Body of pancreas (tissue), 4 donors: ENCODE results near the gene CKAP4. TPM values are rescaled to one million over a fixed set of nuclear protein-coding genes. Genes with fewer than 3 reads are reported as not detected.

Experiments
- ATAC-seq: fragments of 150-250 bp; one replicate; pipeline ENCODE4 v1.9.1; 2016
- DNase-seq, 4 donors: peaks; one replicate each; pipeline ENCODE4 v3.0.0-alpha.2; 2019
- H3K27ac ChIP-seq, 4 donors: fragments of 200-600 bp; sonication (generic); 1 replicate in 3 of 4; 2 replicates in 1 of 4; pipeline versions ENCODE4 v1.5.1 to v1.6.1; 2016 to 2019; ENCODE audit warnings: mild to moderate bottlenecking in 1 of 4, mixed read lengths in 1 of 4, moderate library complexity in 1 of 4
- H3K27me3 ChIP-seq, 2 donors: fragments of 200-600 bp; sonication (generic); one replicate each; pipeline ENCODE4 v1.6.0; 2016; ENCODE audit warnings: mild to moderate bottlenecking in 1 of 2
- H3K36me3 ChIP-seq, 2 donors: fragments of 200-600 bp; sonication (generic); replicated peaks in 1 of 2; 2 replicates each; pipeline ENCODE4 v1.5.1; 2016; ENCODE audit warnings: low read depth in 2 of 2; ENCODE audit not compliant: insufficient read depth in 1 of 2
- H3K4me1 ChIP-seq: fragments of 200-600 bp; sonication (generic); one replicate; pipeline ENCODE4 v1.6.0; 2016
- H3K4me3 ChIP-seq, 2 donors: fragments of 200-600 bp; sonication (generic); 1 replicate in 1 of 2; 2 replicates in 1 of 2; pipeline ENCODE4 v1.5.1; 2016 to 2019
- H3K9me3 ChIP-seq, 3 donors: fragments of 200-600 bp; sonication (generic); 1 replicate in 2 of 3; 2 replicates in 1 of 3; pipeline ENCODE4 v1.5.1; 2016
- CTCF ChIP-seq, 7 experiments: fragments of 450-650 bp in 4 of 7; fragments of 200-600 bp in 3 of 7; sonication (generic) in 3 of 7; IDR thresholded peaks; one replicate each; pipeline ENCODE4 v1.5.1; 2016 to 2019; ENCODE audit warnings: antibody characterized with exemption in 7 of 7
- POLR2A ChIP-seq, 3 donors: fragments of 450-650 bp; IDR thresholded peaks; one replicate each; pipeline ENCODE4 v1.6.1; 2016; ENCODE audit warnings: antibody characterized with exemption in 3 of 3, mild to moderate bottlenecking in 2 of 3
- WGBS, 2 donors: methylation state at CpG; one replicate each; pipeline ENCODE4 v1.1.5; 2017; 5-methylcytosine and 5-hydroxymethylcytosine counted together
- intact Hi-C: fragments of 100-400 bp; cut with DNase I; formaldehyde crosslinking; loops from one replicate; pipeline ENCODE4 v1.15.1; 2023
- total RNA-seq, 2 donors: library from RNA; depleted of rRNA; stranded (reverse); fragments of >200 nt; gene quantifications; one replicate each; pipeline ENCODE4 v1.1.0, GENCODE V29; 2016

The CKAP4 gene
- total RNA-seq, 2 donors from 2014 or later, result 30.6 to 36.6 TPM

GRCh38 chr12:106281056-106281782, 33.4 kb upstream of the CKAP4 start:
- H3K27me3 ChIP-seq, result no peaks in the 10 kb centered on the region
- ATAC-seq (no peak), DNase-seq (no peak)
- peaks cover 12% of the 10 kb centered on the region for H3K4me1 ChIP-seq
- H3K4me3 ChIP-seq, result no peak overlapping the region
- H3K9me3 ChIP-seq, result no peaks in the 10 kb centered on the region
- no peaks in the 10 kb centered on the region for H3K36me3 ChIP-seq
- TF ChIP-seq POLR2A (IDR thresholded peaks at IDR 0.05) (no peak), CTCF (IDR thresholded peaks at IDR 0.05) (no peak)
- H3K27ac ChIP-seq, result no peak overlapping the region
- intact Hi-C loops, result loop anchor here (5.0 kb wide), 1 partner anchor 54 kb away; no protein-coding TSS in a partner anchor
- 42 to 48% methylated on average over 3 of the region's 3 CpGs for WGBS, 2 donors

GRCh38 chr12:106280106-106280505, 32.3 kb upstream of the CKAP4 start:
- TF ChIP-seq POLR2A (IDR thresholded peaks at IDR 0.05) (no peak), CTCF (IDR thresholded peaks at IDR 0.05) (no peak)
- H3K4me3 ChIP-seq, result no peak overlapping the region
- ATAC-seq, result no peak

GRCh38 chr12:106276032-106276740, 28.4 kb upstream of the CKAP4 start:
- Histone ChIP-seq H3K4me1 (peaks cover 40% of the 10 kb centered on the region), H3K27me3 (no peaks in the 10 kb centered on the region), H3K4me3 (no peak overlapping the region), H3K9me3 (no peaks in the 10 kb centered on the region), H3K27ac (peak overlapping the region in 1 of 4 donors; percentile 91), H3K36me3 (no peaks in the 10 kb centered on the region)
- TF ChIP-seq CTCF (IDR thresholded peaks at IDR 0.05), result no peak
- TF ChIP-seq POLR2A (IDR thresholded peaks at IDR 0.05), result no peak
- WGBS, 2 donors, result 84 to 95% methylated on average over 4 of the region's 4 CpGs
- no peak for ATAC-seq
- intact Hi-C loops, result no loop called here
- no peak for DNase-seq

More at GRCh38 chr12:106280106-106280505, 32.3 kb upstream of the CKAP4 start:
- no peaks in the 10 kb centered on the region for H3K36me3 ChIP-seq
- H3K27me3 ChIP-seq, result no peaks in the 10 kb centered on the region
- no peak for DNase-seq
- H3K4me1 ChIP-seq, result peaks cover 20% of the 10 kb centered on the region
- WGBS, 2 donors, result 66 to 68% methylated on average over 4 of the region's 4 CpGs
- H3K27ac ChIP-seq, result no peak overlapping the region
- H3K9me3 ChIP-seq, result no peaks in the 10 kb centered on the region
- intact Hi-C loops, result loop anchor here (5.0 kb wide), 1 partner anchor 53 kb away; no protein-coding TSS in a partner anchor

GRCh38 chr12:106275458-106275857, 27.6 kb upstream of the CKAP4 start:
- WGBS, 2 donors, result 39 to 51% methylated on average over 9 of the region's 9 CpGs
- Histone ChIP-seq H3K27me3 (no peaks in the 10 kb centered on the region), H3K27ac (peak overlapping the region in 3 of 4 donors; percentile 91 to 94 (median 92)), H3K4me1 (peaks cover 42% of the 10 kb centered on the region), H3K36me3 (no peaks in the 10 kb centered on the region), H3K9me3 (no peaks in the 10 kb centered on the region), H3K4me3 (no peak overlapping the region)
- DNase-seq (peak in 2 of 4 donors; percentile 14 to 29), ATAC-seq (peak; percentile 3)
- intact Hi-C loops, result no loop called here
- TF ChIP-seq CTCF (IDR thresholded peaks at IDR 0.05), result no peak
- no peak for TF ChIP-seq POLR2A (IDR thresholded peaks at IDR 0.05)
